ENCODE results near the gene DIS3.
"Not testable (repeated sequence)": the region's sequence is repeated elsewhere in the genome, so short reads cannot be mapped to it uniquely, and the experiment has no call there.

Gene DIS3

GRCh38 chr13:72727417-72728289, 54.0 kb downstream of the DIS3 start, which contains the start of the genes BORA and MZT1:
Gene BORA (plus strand): TSS chr13:72727923. CDS start chr13:72728941, 1,018 bp downstream.
Gene MZT1 (minus strand): TSS chr13:72727629. CDS start chr13:72727602, 27 bp downstream.
- Histone ChIP-seq H3K9ac (ENCODE audit: low read length) (peak within 1 kb of the TSS; percentile 77), H3K9me2 (replicated peaks; ENCODE audit: insufficient read depth, low read length) (no peaks in the 10 kb centered on the region), H3K4me2 (ENCODE audit: low read depth, low read length) (peak within 1 kb of the TSS; percentile 55), H2AFZ (ENCODE audit: low read length) (peak within 1 kb of the TSS; percentile 84), H3F3A (ENCODE audit: insufficient read depth, low read length) (no peaks in the 10 kb centered on the region; the same call in 1 of the 2 replicates), H3K79me2 (ENCODE audit: low read length) (peaks cover 59% of the 10 kb centered on the region), H3K4me1 (ENCODE audit: low read length) (0 out of 2 replicates have a peak, but pooled peaks cover 2% of the 10 kb centered on the region), H3K27ac (ENCODE audit: low read length) (peak within 1 kb of the TSS; percentile 52; the same call in 1 of the 2 replicates), H4K20me1 (ENCODE audit: insufficient read depth, low read length) (no peaks in the 10 kb centered on the region), H3K4me3 (ENCODE audit: low read length) (peak within 1 kb of the TSS; percentile 74), H3K9me3 (replicated peaks; ENCODE audit: insufficient read depth, low read length) (no peaks in the 10 kb centered on the region), H3K27me3 (replicated peaks; ENCODE audit: insufficient read depth, low read length) (no peaks in the 10 kb centered on the region), H3K36me3 (replicated peaks; ENCODE audit: insufficient read depth, low read length) (no peaks in the 10 kb centered on the region)
- no peak for TF ChIP-seq CTCF (IDR thresholded peaks at IDR 0.05; ENCODE audit: low read length)
- TF ChIP-seq EZH2phosphoT487 (IDR thresholded peaks at IDR 0.05; ENCODE audit: low read length), result no peak
- no peak for TF ChIP-seq EZH2 (optimal IDR thresholded peaks at IDR 0.05; ENCODE audit: low read depth, low read length)
- DNase-seq, result peak; percentile 92

GRCh38 chr13:72726726-72727416, 54.8 kb downstream of the DIS3 start:
- Histone ChIP-seq H3K9ac (ENCODE audit: low read length) (peak overlapping the region; percentile 77), H2AFZ (ENCODE audit: low read length) (peak overlapping the region; percentile 84), H3K9me2 (replicated peaks; ENCODE audit: insufficient read depth, low read length) (no peaks in the 10 kb centered on the region), H4K20me1 (ENCODE audit: insufficient read depth, low read length) (no peaks in the 10 kb centered on the region), H3K36me3 (replicated peaks; ENCODE audit: insufficient read depth, low read length) (no peaks in the 10 kb centered on the region), H3F3A (ENCODE audit: insufficient read depth, low read length) (no peaks in the 10 kb centered on the region; the same call in 1 of the 2 replicates), H3K27ac (ENCODE audit: low read length) (peak overlapping the region; percentile 52; the same call in 1 of the 2 replicates), H3K79me2 (ENCODE audit: low read length) (peaks cover 66% of the 10 kb centered on the region), H3K9me3 (replicated peaks; ENCODE audit: insufficient read depth, low read length) (no peaks in the 10 kb centered on the region), H3K4me2 (ENCODE audit: low read depth, low read length) (peak overlapping the region; percentile 55), H3K4me3 (ENCODE audit: low read length) (peak overlapping the region; percentile 74), H3K27me3 (replicated peaks; ENCODE audit: insufficient read depth, low read length) (no peaks in the 10 kb centered on the region), H3K4me1 (ENCODE audit: low read length) (0 out of 2 replicates have a peak, but pooled peaks cover 2% of the 10 kb centered on the region)
- TF ChIP-seq CTCF (IDR thresholded peaks at IDR 0.05; ENCODE audit: low read length), result no peak
- no peak for TF ChIP-seq EZH2phosphoT487 (IDR thresholded peaks at IDR 0.05; ENCODE audit: low read length)
- TF ChIP-seq EZH2 (optimal IDR thresholded peaks at IDR 0.05; ENCODE audit: low read depth, low read length), result no peak
- peak; percentile 27 for DNase-seq

- not testable (repeated sequence) for H3K27ac ChIP-seq (ENCODE audit: low read length); DNase-seq; H2AFZ ChIP-seq (ENCODE audit: low read length); H3K27me3 ChIP-seq (replicated peaks; ENCODE audit: insufficient read depth, low read length); H4K20me1 ChIP-seq (ENCODE audit: insufficient read depth, low read length); H3F3A ChIP-seq (ENCODE audit: insufficient read depth, low read length); H3K9ac ChIP-seq (ENCODE audit: low read length); H3K36me3 ChIP-seq (replicated peaks; ENCODE audit: insufficient read depth, low read length); H3K9me3 ChIP-seq (replicated peaks; ENCODE audit: insufficient read depth, low read length); H3K4me1 ChIP-seq (ENCODE audit: low read length); H3K9me2 ChIP-seq (replicated peaks; ENCODE audit: insufficient read depth, low read length)
- Histone ChIP-seq H3K4me3 (ENCODE audit: low read length) (peak overlapping the region; percentile 74), H3K79me2 (ENCODE audit: low read length) (peaks cover 73% of the 10 kb centered on the region), H3K4me2 (ENCODE audit: low read depth, low read length) (peak overlapping the region; percentile 55; the same call in 1 of the 2 replicates)
These were observed 55.5 kb downstream of the DIS3 start for GRCh38 chr13:72726185-72726584.
